B cell (primary cell): ENCODE results near the gene PCSK1N.

Source experiments
- CTCF ChIP-seq: fragments of 200-600 bp; IDR thresholded peaks from one replicate; pipeline ENCODE4 v1.8.0; 2022; ENCODE audit warnings: antibody characterized with exemption, mild to moderate bottlenecking
- EZH2 ChIP-seq: IDR thresholded peaks from 2 replicates; pipeline ENCODE4 v1.6.1; 2012; ENCODE audit warnings: borderline replicate concordance, low read depth, mild to moderate bottlenecking, moderate library complexity, low read length; ENCODE audit not compliant: insufficient read depth, poor library complexity, severe bottlenecking

GRCh38 chrX:48826876-48827653 lies 8.3 kb downstream of the PCSK1N start:
- TF ChIP-seq CTCF: no peak
- no peak for TF ChIP-seq EZH2
